Measurements from ENCODE around the gene C12orf43.

C12orf43 gene

GRCh38 chr12:120980800-120981368, 35.4 kb downstream of the C12orf43 start:
- no peaks in the 10 kb centered on the region for H3F3A ChIP-seq (ENCODE audit: insufficient read depth, low read length)
- H3K27ac ChIP-seq (ENCODE audit: low read length) = no peak overlapping the region
- no peak for DNase-seq
- H3K79me2 ChIP-seq (ENCODE audit: low read length) = no peaks in the 10 kb centered on the region
- H2AFZ ChIP-seq (ENCODE audit: low read length) = no peak overlapping the region
- no peaks in the 10 kb centered on the region for H3K27me3 ChIP-seq (replicated peaks; ENCODE audit: insufficient read depth, low read length)
- no peaks in the 10 kb centered on the region for H3K9me2 ChIP-seq (replicated peaks; ENCODE audit: insufficient read depth, low read length)
- no peaks in the 10 kb centered on the region for H3K36me3 ChIP-seq (replicated peaks; ENCODE audit: insufficient read depth, low read length)
- H3K4me3 ChIP-seq (ENCODE audit: low read length) = no peak overlapping the region
- H3K9me3 ChIP-seq (replicated peaks; ENCODE audit: insufficient read depth, low read length) = no peaks in the 10 kb centered on the region
- no peaks in the 10 kb centered on the region for H3K4me1 ChIP-seq (ENCODE audit: low read length)
- H3K9ac ChIP-seq (ENCODE audit: low read length) = no peak overlapping the region
- H4K20me1 ChIP-seq (ENCODE audit: insufficient read depth, low read length) = no peaks in the 10 kb centered on the region
- no peak for TF ChIP-seq EZH2 (optimal IDR thresholded peaks at IDR 0.05; ENCODE audit: low read depth, low read length)
- TF ChIP-seq EZH2phosphoT487 (IDR thresholded peaks at IDR 0.05; ENCODE audit: low read length) = no peak
- TF ChIP-seq CTCF (IDR thresholded peaks at IDR 0.05; ENCODE audit: low read length) = no peak
- H3K4me2 ChIP-seq (ENCODE audit: low read depth, low read length) = no peak overlapping the region

- Histone ChIP-seq H3K4me3 (ENCODE audit: low read length) (no peak overlapping the region), H3F3A (ENCODE audit: insufficient read depth, low read length) (no peaks in the 10 kb centered on the region)
These were observed 36.2 kb downstream of the C12orf43 start for GRCh38 chr12:120979862-120980696.

GRCh38 chr12:120979220-120979861, 36.9 kb downstream of the C12orf43 start:
- Histone ChIP-seq H3K4me2 (ENCODE audit: low read depth, low read length) (no peak overlapping the region), H3K9me3 (replicated peaks; ENCODE audit: insufficient read depth, low read length) (no peaks in the 10 kb centered on the region), H3K27ac (ENCODE audit: low read length) (no peak overlapping the region), H3K27me3 (replicated peaks; ENCODE audit: insufficient read depth, low read length) (no peaks in the 10 kb centered on the region), H3K79me2 (ENCODE audit: low read length) (no peaks in the 10 kb centered on the region), H3K36me3 (replicated peaks; ENCODE audit: insufficient read depth, low read length) (no peaks in the 10 kb centered on the region), H2AFZ (ENCODE audit: low read length) (no peak overlapping the region), H3K9me2 (replicated peaks; ENCODE audit: insufficient read depth, low read length) (no peaks in the 10 kb centered on the region), H3K9ac (ENCODE audit: low read length) (no peak overlapping the region), H3K4me3 (ENCODE audit: low read length) (no peak overlapping the region), H3F3A (ENCODE audit: insufficient read depth, low read length) (no peaks in the 10 kb centered on the region), H4K20me1 (ENCODE audit: insufficient read depth, low read length) (no peaks in the 10 kb centered on the region), H3K4me1 (ENCODE audit: low read length) (no peaks in the 10 kb centered on the region)
- no peak for DNase-seq
- TF ChIP-seq EZH2phosphoT487 (IDR thresholded peaks at IDR 0.05; ENCODE audit: low read length) (no peak), CTCF (IDR thresholded peaks at IDR 0.05; ENCODE audit: low read length) (no peak), EZH2 (optimal IDR thresholded peaks at IDR 0.05; ENCODE audit: low read depth, low read length) (no peak)

More at GRCh38 chr12:120979862-120980696, 36.2 kb downstream of the C12orf43 start:
- no peaks in the 10 kb centered on the region for H3K9me2 ChIP-seq (replicated peaks; ENCODE audit: insufficient read depth, low read length)
- H3K4me1 ChIP-seq (ENCODE audit: low read length) = no peaks in the 10 kb centered on the region
- H3K36me3 ChIP-seq (replicated peaks; ENCODE audit: insufficient read depth, low read length) = no peaks in the 10 kb centered on the region
- no peak for DNase-seq
- H4K20me1 ChIP-seq (ENCODE audit: insufficient read depth, low read length) = no peaks in the 10 kb centered on the region
- TF ChIP-seq EZH2 (optimal IDR thresholded peaks at IDR 0.05; ENCODE audit: low read depth, low read length) = no peak
- TF ChIP-seq CTCF (IDR thresholded peaks at IDR 0.05; ENCODE audit: low read length) = no peak
- TF ChIP-seq EZH2phosphoT487 (IDR thresholded peaks at IDR 0.05; ENCODE audit: low read length) = no peak
- H3K9me3 ChIP-seq (replicated peaks; ENCODE audit: insufficient read depth, low read length) = no peaks in the 10 kb centered on the region
- no peak overlapping the region for H2AFZ ChIP-seq (ENCODE audit: low read length)
- no peaks in the 10 kb centered on the region for H3K79me2 ChIP-seq (ENCODE audit: low read length)
- H3K4me2 ChIP-seq (ENCODE audit: low read depth, low read length) = no peak overlapping the region
- no peaks in the 10 kb centered on the region for H3K27me3 ChIP-seq (replicated peaks; ENCODE audit: insufficient read depth, low read length)
- H3K27ac ChIP-seq (ENCODE audit: low read length) = no peak overlapping the region
- H3K9ac ChIP-seq (ENCODE audit: low read length) = no peak overlapping the region
